Stomach (tissue), 19 donors: ENCODE data around the gene GRIK1. TPM values are rescaled to one million over a fixed set of nuclear protein-coding genes. Genes with fewer than 3 reads are reported as not detected.

Experiments
- DNase-seq, 2 donors: peaks; one replicate each; pipeline versions ENCODE4 v3.0.0 to v3.0.0-alpha.2; 2013 to 2019
- H3K27ac ChIP-seq, 5 donors: fragments of 200-600 bp in 4 of 5; sonication (generic) in 4 of 5; one replicate each; pipeline ENCODE4 v1.5.1; 2013 to 2019; ENCODE audit warnings: mild to moderate bottlenecking in 1 of 5, moderate library complexity in 1 of 5
- H3K27me3 ChIP-seq, 3 donors: fragments of 200-600 bp; sonication (generic); one replicate each; pipeline ENCODE4 v1.5.1; 2017 to 2019; ENCODE audit warnings: mixed run types in 1 of 3
- H3K36me3 ChIP-seq, 4 donors: fragments of 200-600 bp; sonication (generic); 1 replicate in 3 of 4; 2 replicates in 1 of 4; pipeline ENCODE4 v1.5.1; 2016 to 2019
- H3K4me1 ChIP-seq, 4 donors: fragments of 200-600 bp; sonication (generic); one replicate each; pipeline ENCODE4 v1.5.1; 2016 to 2019
- H3K4me3 ChIP-seq, 4 donors: fragments of 200-600 bp; sonication (generic) in 3 of 4; one replicate each; pipeline ENCODE4 v1.5.1; 2016 to 2019; ENCODE audit warnings: mild to moderate bottlenecking in 1 of 4
- H3K9me3 ChIP-seq, 4 donors: fragments of 200-600 bp; sonication (generic); one replicate each; pipeline ENCODE4 v1.5.1; 2016 to 2019
- EP300 ChIP-seq: sonication (generic); formaldehyde crosslinking; IDR thresholded peaks from one replicate; pipeline ENCODE4 v1.6.1; 2017; ENCODE audit warnings: antibody characterized with exemption
- POLR2A ChIP-seq, 4 donors: fragments of 450-650 bp; IDR thresholded peaks; one replicate each; pipeline ENCODE4 v1.6.1; 2016; ENCODE audit warnings: antibody characterized with exemption in 4 of 4, control low read depth in 2 of 4, mild to moderate bottlenecking in 1 of 4, moderate library complexity in 1 of 4
- POLR2AphosphoS5 ChIP-seq, 3 donors: sonication (generic); formaldehyde crosslinking; IDR thresholded peaks; one replicate each; pipeline ENCODE4 v1.6.1; 2016; ENCODE audit warnings: antibody characterized with exemption in 3 of 3
- WGBS, 5 donors: extraction: QIAGEN DNeasy Blood & Tissue Kit in 3 of 5; methylation state at CpG; one replicate each; pipeline versions ENCODE4 v1.1.5 to v1.1.7; 2013 to 2018; 5-methylcytosine and 5-hydroxymethylcytosine counted together
- intact Hi-C: fragments of 100-400 bp; cut with DNase I; formaldehyde crosslinking; loops from one replicate; pipeline ENCODE4 v1.15.1; 2023; ENCODE audit warnings: low total_unique reads
- long read RNA-seq, 10 donors: transcript quantifications; one replicate each; lab custom pipeline, GENCODE V29; 2026
- polyA plus RNA-seq, 3 donors: library from polyadenylated mRNA; stranded (reverse); fragments of 200-250 nt; gene quantifications; one replicate each; pipeline ENCODE4 v1.2.3, GENCODE V29; 2013
- total RNA-seq, 5 donors: library from RNA; depleted of rRNA; stranded (reverse); fragments of >200 nt; gene quantifications; one replicate each; pipeline versions ENCODE4 v1.1.0 to v1.2.3, GENCODE V29; 2014 to 2016
- TF ChIP-seq, protein P1 (sequence below), 7 experiments: fragments of 450-650 bp in 4 of 7; fragments of 200-600 bp in 3 of 7; sonication (generic) in 3 of 7; IDR thresholded peaks; one replicate each; pipeline ENCODE4 v1.5.1; 2016 to 2019; ENCODE audit warnings: antibody characterized with exemption in 7 of 7, control low read depth in 2 of 7, mild to moderate bottlenecking in 1 of 7
- donor health status: healthy with polysubstance abuse.
- donor health status: Bipolar disorder and iron deficiency.
- donor health status: healthy.

The GRIK1 gene
- total RNA-seq (1 to 10 TPM in 1 of 5 donors, under 1 TPM in 2, not detected in 2; 0.45 to 1.5 (median 0.87) TPM), polyA plus RNA-seq (under 1 TPM in 1 of 3 donors, not detected in 2; 0.06 TPM)
- long read RNA-seq, donor 1: 0 reads
- long read RNA-seq, donor 2: 0 reads
- long read RNA-seq, donor 3: 0 reads
- long read RNA-seq, donor 4: 0 reads
- long read RNA-seq, donor 5: 0 reads
- long read RNA-seq, donor 6: 0 reads
- long read RNA-seq, donor 7: 0 reads
- long read RNA-seq, donor 8: 0 reads
- long read RNA-seq, donor 9: 0 reads
- long read RNA-seq, donor 10: 0 reads

GRCh38 chr21:29939924-29940275 is at the start of gene GRIK1:
GRIK1 (minus strand) TSS chr21:29939996.
- intact Hi-C loops: no loop called here
- Histone ChIP-seq H3K9me3 (no peaks in the 10 kb centered on the region), H3K27me3 (peaks cover 0 to 54% (median 23%) of the 10 kb centered on the region in 3 donors), H3K4me3 (peak within 1 kb of the TSS; percentile 14 to 32 (median 29)), H3K4me1 (peaks cover 0 to 17% (median 15%) of the 10 kb centered on the region in 4 donors), H3K27ac (no peak within 1 kb of the TSS), H3K36me3 (no peaks in the 10 kb centered on the region)
- DNase-seq: peak in 1 of 2 donors; percentile 48
- WGBS, 5 donors: 3 to 6% (median 4%) methylated on average over 12 to 17 of the region's 17 CpGs
- TF ChIP-seq POLR2A (IDR thresholded peaks at IDR 0.05): no peak
- no peak for TF ChIP-seq EP300

GRCh38 chr21:29987762-29988161 is 48.0 kb upstream of the GRIK1 start:
- Histone ChIP-seq H3K4me1 (no peaks in the 10 kb centered on the region), H3K9me3 (peaks cover 0 to 13% (median 8%) of the 10 kb centered on the region in 4 donors), H3K27me3 (no peaks in the 10 kb centered on the region), H3K27ac (no peak overlapping the region), H3K4me3 (no peak overlapping the region), H3K36me3 (no peaks in the 10 kb centered on the region)
- TF ChIP-seq EP300: no peak
- no peak for TF ChIP-seq POLR2AphosphoS5 (IDR thresholded peaks at IDR 0.05)
- TF ChIP-seq POLR2A (IDR thresholded peaks at IDR 0.05): no peak
- TF ChIP-seq, protein P1, sequence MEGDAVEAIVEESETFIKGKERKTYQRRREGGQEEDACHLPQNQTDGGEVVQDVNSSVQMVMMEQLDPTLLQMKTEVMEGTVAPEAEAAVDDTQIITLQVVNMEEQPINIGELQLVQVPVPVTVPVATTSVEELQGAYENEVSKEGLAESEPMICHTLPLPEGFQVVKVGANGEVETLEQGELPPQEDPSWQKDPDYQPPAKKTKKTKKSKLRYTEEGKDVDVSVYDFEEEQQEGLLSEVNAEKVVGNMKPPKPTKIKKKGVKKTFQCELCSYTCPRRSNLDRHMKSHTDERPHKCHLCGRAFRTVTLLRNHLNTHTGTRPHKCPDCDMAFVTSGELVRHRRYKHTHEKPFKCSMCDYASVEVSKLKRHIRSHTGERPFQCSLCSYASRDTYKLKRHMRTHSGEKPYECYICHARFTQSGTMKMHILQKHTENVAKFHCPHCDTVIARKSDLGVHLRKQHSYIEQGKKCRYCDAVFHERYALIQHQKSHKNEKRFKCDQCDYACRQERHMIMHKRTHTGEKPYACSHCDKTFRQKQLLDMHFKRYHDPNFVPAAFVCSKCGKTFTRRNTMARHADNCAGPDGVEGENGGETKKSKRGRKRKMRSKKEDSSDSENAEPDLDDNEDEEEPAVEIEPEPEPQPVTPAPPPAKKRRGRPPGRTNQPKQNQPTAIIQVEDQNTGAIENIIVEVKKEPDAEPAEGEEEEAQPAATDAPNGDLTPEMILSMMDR (IDR thresholded peaks at IDR 0.05): no peak
- no peak for DNase-seq
- intact Hi-C loops: no loop called here
- WGBS, 5 donors: 65 to 79% (median 75%) methylated on average over 4 of the region's 4 CpGs

- Histone ChIP-seq H3K4me1 (no peaks in the 10 kb centered on the region), H3K4me3 (no peak overlapping the region), H3K36me3 (no peaks in the 10 kb centered on the region), H3K27ac (no peak overlapping the region), H3K9me3 (peaks cover 0 to 13% (median 8%) of the 10 kb centered on the region in 4 donors), H3K27me3 (no peaks in the 10 kb centered on the region)
- TF ChIP-seq EP300 (no peak), POLR2AphosphoS5 (IDR thresholded peaks at IDR 0.05) (no peak), POLR2A (IDR thresholded peaks at IDR 0.05) (no peak)
- TF ChIP-seq, protein P1 (IDR thresholded peaks at IDR 0.05): no peak
- intact Hi-C loops: no loop called here
- 75 to 85% (median 79%) methylated on average over 6 to 10 of the region's 10 CpGs for WGBS, 5 donors
- no peak for DNase-seq
These were observed 46.1 kb upstream of the GRIK1 start for GRCh38 chr21:29985866-29986265.

- Histone ChIP-seq H3K4me1 (no peaks in the 10 kb centered on the region), H3K27ac (no peak overlapping the region), H3K9me3 (no peaks in the 10 kb centered on the region), H3K36me3 (no peaks in the 10 kb centered on the region), H3K27me3 (no peaks in the 10 kb centered on the region), H3K4me3 (no peak overlapping the region)
- intact Hi-C loops: no loop called here
- no peak for DNase-seq
- TF ChIP-seq EP300: no peak
- TF ChIP-seq, protein P1 (IDR thresholded peaks at IDR 0.05): no peak
- TF ChIP-seq POLR2AphosphoS5 (IDR thresholded peaks at IDR 0.05): no peak
- TF ChIP-seq POLR2A (IDR thresholded peaks at IDR 0.05): no peak
- 75 to 85% (median 78%) methylated on average over 1 of the region's 1 CpG for WGBS, 5 donors
These were observed 39.2 kb upstream of the GRIK1 start for GRCh38 chr21:29979043-29979442.

DNA sequence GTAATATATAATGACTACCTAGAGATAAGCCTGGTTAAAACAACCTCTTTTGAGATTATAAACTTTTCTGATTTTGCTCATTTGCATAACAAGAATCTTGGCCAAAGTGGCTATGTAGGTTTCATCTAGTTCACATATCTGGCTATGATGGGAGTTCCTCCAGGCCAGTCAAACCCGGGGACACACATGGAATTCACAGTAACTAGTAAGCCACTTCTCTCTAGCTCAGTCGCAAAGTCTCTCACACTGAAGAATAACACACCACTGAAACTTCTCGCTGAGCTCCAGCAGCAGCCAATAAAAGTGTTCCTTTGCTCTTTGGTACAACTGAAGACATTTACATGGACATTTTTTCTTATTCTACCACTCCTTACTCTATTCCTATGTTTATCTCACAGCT is 36.0 kb upstream of the GRIK1 start:
- TF ChIP-seq EP300 (no peak), POLR2AphosphoS5 (IDR thresholded peaks at IDR 0.05) (no peak), POLR2A (IDR thresholded peaks at IDR 0.05) (no peak)
- TF ChIP-seq, protein P1 (IDR thresholded peaks at IDR 0.05): no peak
- H3K9me3 ChIP-seq: no peaks in the 10 kb centered on the region
- H3K27me3 ChIP-seq: no peaks in the 10 kb centered on the region
- no peaks in the 10 kb centered on the region for H3K36me3 ChIP-seq
- no peak overlapping the region for H3K27ac ChIP-seq
- WGBS, 5 donors: 50 to 77% (median 71%) methylated on average over 3 of the region's 3 CpGs
- intact Hi-C loops: no loop called here
- no peak overlapping the region for H3K4me3 ChIP-seq
- no peaks in the 10 kb centered on the region for H3K4me1 ChIP-seq
- DNase-seq: no peak
